DMS53 treated with DMSO at 0.1 percent for 48 hours (cell line): ENCODE measurements around the gene MEG3.
"Not testable (repeated sequence)": the region's sequence is repeated elsewhere in the genome, so short reads cannot be mapped to it uniquely, and the experiment has no call there.

ENCODE experiments used
- DNase-seq: peaks from one replicate; lab custom pipeline; 2025; ENCODE audit not compliant: unreplicated experiment; lab: John Stamatoyannopoulos, UW

The MEG3 gene

GRCh38 chr14:100788517-100788916, 37.4 kb upstream of the MEG3 start:
- DNase-seq: no peak

- DNase-seq: no peak
These were observed 37.0 kb upstream of the MEG3 start for GRCh38 chr14:100788942-100789341.

- DNase-seq: no peak
These were observed 36.2 kb upstream of the MEG3 start for GRCh38 chr14:100789460-100790417.

- DNase-seq: no peak
These were observed 35.2 kb upstream of the MEG3 start for GRCh38 chr14:100790502-100791347.

- no peak for DNase-seq
These were observed 34.6 kb upstream of the MEG3 start for GRCh38 chr14:100791348-100791735.

GRCh38 chr14:100791995-100792394, 33.9 kb upstream of the MEG3 start:
- no peak for DNase-seq

GRCh38 chr14:100796946-100797345, 29.0 kb upstream of the MEG3 start:
- DNase-seq: no peak

GRCh38 chr14:100800041-100800440, 25.9 kb upstream of the MEG3 start:
- DNase-seq: no peak

GRCh38 chr14:100801433-100801832, 24.5 kb upstream of the MEG3 start:
- DNase-seq: not testable (repeated sequence)

- DNase-seq: no peak
These were observed 23.7 kb upstream of the MEG3 start for GRCh38 chr14:100802179-100802578.

- DNase-seq: no peak
These were observed 23.2 kb upstream of the MEG3 start for GRCh38 chr14:100802766-100803165.

- no peak for DNase-seq
These were observed 22.7 kb upstream of the MEG3 start for GRCh38 chr14:100803226-100803625.

- DNase-seq: no peak
These were observed 22.2 kb upstream of the MEG3 start for GRCh38 chr14:100803676-100804075.

GRCh38 chr14:100804138-100804537, 21.8 kb upstream of the MEG3 start:
- DNase-seq: no peak

GRCh38 chr14:100804558-100805309, 21.2 kb upstream of the MEG3 start:
- no peak for DNase-seq

- DNase-seq: no peak
These were observed 19.5 kb upstream of the MEG3 start for GRCh38 chr14:100806386-100806785.

- no peak for DNase-seq
These were observed 18.4 kb upstream of the MEG3 start for GRCh38 chr14:100807496-100807895.

- DNase-seq: no peak
These were observed 17.8 kb upstream of the MEG3 start for GRCh38 chr14:100807979-100808734.

GRCh38 chr14:100810435-100810834, 15.5 kb upstream of the MEG3 start:
- DNase-seq: no peak

GRCh38 chr14:100810861-100811461, 15.0 kb upstream of the MEG3 start:
- no peak for DNase-seq
